ENCODE measurements around the gene RPUSD2. TPM values are rescaled to one million over a fixed set of nuclear protein-coding genes. Genes with fewer than 3 reads are reported as not detected.

The RPUSD2 gene
- total and polyA plus RNA-seq, 8 donors: 1.9 to 9.7 (median 3.5) TPM

DNA sequence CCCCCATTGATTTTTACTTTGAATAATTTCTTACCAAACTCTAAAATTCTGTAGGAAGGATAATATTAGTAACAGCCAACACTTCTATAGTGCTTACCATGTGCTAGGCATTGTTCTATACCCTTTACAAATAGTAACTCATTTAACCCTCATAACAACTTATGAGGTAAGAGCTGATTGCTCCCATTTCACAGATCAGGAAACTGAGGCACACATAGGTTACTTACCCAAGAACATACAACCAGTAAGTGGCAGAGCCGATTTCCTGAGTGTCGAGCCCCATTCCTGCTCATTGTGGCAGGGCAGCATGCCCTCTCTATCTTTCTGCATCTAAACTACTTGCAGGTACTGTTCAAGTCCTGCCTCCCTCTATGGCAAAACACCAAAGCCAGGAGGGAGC lies 13.2 kb upstream of the RPUSD2 start:
- 95 to 97% methylated on average over 2 of the region's 2 CpGs for WGBS, 2 donors
- FAIRE-seq: no peak
- peaks cover 0 to 3% (median 0%) of the 10 kb centered on the region in 3 donors for H3K36me3 ChIP-seq

DNA sequence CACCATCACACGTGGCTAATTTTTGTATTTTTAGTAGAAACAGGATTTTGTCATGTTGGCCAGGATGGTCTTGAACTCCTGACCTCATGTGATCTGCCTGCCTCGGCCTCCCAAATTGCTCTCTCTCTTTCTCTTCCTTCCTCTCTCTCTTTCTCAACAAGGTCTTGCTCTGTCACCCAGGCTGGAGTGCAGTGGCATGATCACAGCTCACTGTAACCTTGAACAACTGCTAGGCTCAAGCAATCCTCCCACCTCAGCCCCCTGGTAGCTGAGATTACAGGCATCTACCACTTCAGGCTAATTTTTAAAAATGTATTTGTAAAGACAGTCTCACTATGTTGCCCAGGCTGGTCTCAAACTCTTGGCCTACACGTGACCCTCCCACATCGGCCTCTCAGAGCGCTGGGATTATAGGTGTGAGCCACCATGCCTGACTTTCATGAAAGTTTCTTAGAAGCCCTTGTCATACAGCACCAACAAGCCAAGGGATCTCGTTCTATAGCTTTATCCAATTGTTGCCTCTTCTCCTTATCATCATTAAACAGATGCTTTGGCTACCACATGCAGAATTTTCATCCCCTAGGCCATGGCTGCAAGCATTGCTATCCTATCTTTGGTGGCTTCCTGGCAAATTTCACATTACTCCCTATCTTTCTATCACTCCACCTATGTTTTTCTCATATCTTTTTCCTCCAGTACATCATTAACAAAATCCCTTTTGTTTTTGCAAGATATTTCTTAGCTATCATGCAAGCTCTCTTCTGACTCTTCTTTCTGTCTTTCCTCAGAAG lies 10.0 kb upstream of the RPUSD2 start:
- FAIRE-seq (no peak), DNase-seq (no peak), ATAC-seq (no peak)
- H3K4me1 ChIP-seq: peaks cover 0 to 7% (median 0%) of the 10 kb centered on the region in 3 donors
- intact Hi-C loops (cut with DNase I): no loop called here
- WGBS, 2 donors: 78 to 85% methylated on average over 6 of the region's 6 CpGs
- H3K9me3 ChIP-seq: no peaks in the 10 kb centered on the region
- no peaks in the 10 kb centered on the region for H3K36me3 ChIP-seq
- no peak overlapping the region for H3K4me3 ChIP-seq
- H3K27me3 ChIP-seq: no peaks in the 10 kb centered on the region
- H3K27ac ChIP-seq: no peak overlapping the region
- TF ChIP-seq, protein P1, sequence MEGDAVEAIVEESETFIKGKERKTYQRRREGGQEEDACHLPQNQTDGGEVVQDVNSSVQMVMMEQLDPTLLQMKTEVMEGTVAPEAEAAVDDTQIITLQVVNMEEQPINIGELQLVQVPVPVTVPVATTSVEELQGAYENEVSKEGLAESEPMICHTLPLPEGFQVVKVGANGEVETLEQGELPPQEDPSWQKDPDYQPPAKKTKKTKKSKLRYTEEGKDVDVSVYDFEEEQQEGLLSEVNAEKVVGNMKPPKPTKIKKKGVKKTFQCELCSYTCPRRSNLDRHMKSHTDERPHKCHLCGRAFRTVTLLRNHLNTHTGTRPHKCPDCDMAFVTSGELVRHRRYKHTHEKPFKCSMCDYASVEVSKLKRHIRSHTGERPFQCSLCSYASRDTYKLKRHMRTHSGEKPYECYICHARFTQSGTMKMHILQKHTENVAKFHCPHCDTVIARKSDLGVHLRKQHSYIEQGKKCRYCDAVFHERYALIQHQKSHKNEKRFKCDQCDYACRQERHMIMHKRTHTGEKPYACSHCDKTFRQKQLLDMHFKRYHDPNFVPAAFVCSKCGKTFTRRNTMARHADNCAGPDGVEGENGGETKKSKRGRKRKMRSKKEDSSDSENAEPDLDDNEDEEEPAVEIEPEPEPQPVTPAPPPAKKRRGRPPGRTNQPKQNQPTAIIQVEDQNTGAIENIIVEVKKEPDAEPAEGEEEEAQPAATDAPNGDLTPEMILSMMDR (IDR thresholded peaks at IDR 0.05): no peak

More for the DNA sequence above, 13.2 kb upstream of the RPUSD2 start:
- Histone ChIP-seq H3K27ac (no peak overlapping the region), H3K9me3 (no peaks in the 10 kb centered on the region), H3K4me3 (no peak overlapping the region), H3K4me1 (no peaks in the 10 kb centered on the region), H3K27me3 (no peaks in the 10 kb centered on the region)
- ATAC-seq (no peak), DNase-seq (no peak)
- intact Hi-C loops (cut with DNase I): no loop called here
- TF ChIP-seq, protein P1 (IDR thresholded peaks at IDR 0.05): no peak

DNA sequence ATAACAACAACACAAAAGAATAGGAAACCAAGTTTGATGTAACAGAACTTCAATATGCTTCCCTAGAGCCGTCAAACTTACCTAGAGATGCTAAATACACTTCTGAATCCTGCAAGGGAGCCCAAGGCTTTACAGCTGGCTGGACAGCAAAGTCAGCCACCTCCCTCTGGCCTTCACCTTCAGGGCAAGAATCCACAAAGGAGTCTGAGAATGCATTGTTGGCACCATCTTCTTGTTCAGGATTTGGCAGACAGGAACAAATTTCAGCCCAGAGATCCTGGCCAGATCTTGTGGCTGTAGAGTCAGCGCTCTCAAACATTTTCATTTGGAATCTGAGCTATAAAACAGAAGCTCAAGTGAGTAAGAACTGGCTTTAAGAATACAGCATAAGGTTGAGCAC lies 6.4 kb upstream of the RPUSD2 start:
- Histone ChIP-seq H3K27me3 (no peaks in the 10 kb centered on the region), H3K9me3 (no peaks in the 10 kb centered on the region), H3K36me3 (no peaks in the 10 kb centered on the region), H3K27ac (no peak overlapping the region), H3K4me3 (no peak overlapping the region), H3K4me1 (peaks cover 0 to 7% (median 0%) of the 10 kb centered on the region in 3 donors)
- FAIRE-seq (no peak), ATAC-seq (no peak), DNase-seq (no peak)
- 75 to 84% methylated on average over 2 of the region's 2 CpGs for WGBS, 2 donors
- intact Hi-C loops (cut with DNase I): no loop called here
- TF ChIP-seq, protein P1 (IDR thresholded peaks at IDR 0.05): no peak

GRCh38 chr15:40563426-40563825 lies 5.7 kb upstream of the RPUSD2 start:
- TF ChIP-seq, protein P1 (IDR thresholded peaks at IDR 0.05): no peak
- FAIRE-seq (no peak), DNase-seq (no peak), ATAC-seq (no peak)
- no peaks in the 10 kb centered on the region for H3K27me3 ChIP-seq
- H3K27ac ChIP-seq: no peak overlapping the region
- H3K36me3 ChIP-seq: no peaks in the 10 kb centered on the region
- intact Hi-C loops (cut with DNase I): no loop called here
- no peak overlapping the region for H3K4me3 ChIP-seq
- H3K9me3 ChIP-seq: no peaks in the 10 kb centered on the region
- peaks cover 0 to 7% (median under 1%) of the 10 kb centered on the region in 3 donors for H3K4me1 ChIP-seq
